ENCODE results near the gene KDM4C. TPM values are rescaled to one million over a fixed set of nuclear protein-coding genes. Genes with fewer than 3 reads are reported as not detected.

Gene KDM4C
- polyA plus RNA-seq, 1 donor (not counting 4 experiments of a cell fraction or from before 2014, with no cell fraction given): 17.2 TPM

GRCh38 chr9:7154003-7154619 lies 396.3 kb downstream of the KDM4C start:
- H3K79me2 ChIP-seq (ENCODE audit: control insufficient read depth, insufficient read depth, low read length): no peaks in the 10 kb centered on the region
- no peaks in the 10 kb centered on the region for H3K9me3 ChIP-seq (ENCODE audit: control insufficient read depth, low read depth, low read length)
- no peak overlapping the region for H3K27ac ChIP-seq (ENCODE audit: control insufficient read depth, insufficient read depth, low read length)
- DNase-seq (ENCODE audit: low read depth, low spot score) (no peak), FAIRE-seq (no peak)
- dilution Hi-C loops (cut with MboI; ENCODE audit: extremely low pct_ligation_motif_present, low sequenced_read_pairs): no loop called here
- no peak overlapping the region for H3K4me2 ChIP-seq (ENCODE audit: control insufficient read depth, extremely low read depth, insufficient read depth, low read depth, low read length)
- TF ChIP-seq CTCF (optimal IDR thresholded peaks at IDR 0.05 in 1 of 3, IDR thresholded peaks at IDR 0.05 in 1 of 3, conservative IDR thresholded peaks at IDR 0.05 in 1 of 3; ENCODE audit: extremely low read depth in 1 of 3, insufficient read depth in 2 of 3, low read length in 3 of 3) (no peak), EZH2 (IDR thresholded peaks at IDR 0.05; ENCODE audit: low read length) (no peak)
- H3K4me1 ChIP-seq (ENCODE audit: control insufficient read depth, extremely low read depth, insufficient read depth, low read length): no peaks in the 10 kb centered on the region
- H3K4me3 ChIP-seq (ENCODE audit: control insufficient read depth in 2 of 3, extremely low read depth in 1 of 3, insufficient read depth in 2 of 3, low read depth in 1 of 3, low read length in 3 of 3): no peak overlapping the region
- no peak overlapping the region for H2AFZ ChIP-seq (ENCODE audit: control insufficient read depth, low read length)
- H3K27me3 ChIP-seq (ENCODE audit: control insufficient read depth, extremely low read depth, insufficient read depth, low read length): no peaks in the 10 kb centered on the region
- H3K9ac ChIP-seq (ENCODE audit: control insufficient read depth, extremely low read depth, insufficient read depth, low read length): no peak overlapping the region
- H3K9me1 ChIP-seq (ENCODE audit: control insufficient read depth, extremely low read depth, insufficient read depth, low read length): no peaks in the 10 kb centered on the region
- H3K36me3 ChIP-seq (ENCODE audit: control insufficient read depth in 2 of 2, extremely low read depth in 1 of 2, insufficient read depth in 2 of 2, low read length in 2 of 2): peaks cover 0 to 1% of the 10 kb centered on the region in 2 experiments
- no peaks in the 10 kb centered on the region for H4K20me1 ChIP-seq (ENCODE audit: control insufficient read depth, extremely low read depth, insufficient read depth, low read length)

- Histone ChIP-seq H3K9me1 (ENCODE audit: control insufficient read depth, extremely low read depth, insufficient read depth, low read length) (no peaks in the 10 kb centered on the region), H3K4me3 (ENCODE audit: control insufficient read depth in 2 of 3, extremely low read depth in 1 of 3, insufficient read depth in 2 of 3, low read depth in 1 of 3, low read length in 3 of 3) (no peak overlapping the region), H3K27me3 (ENCODE audit: control insufficient read depth, extremely low read depth, insufficient read depth, low read length) (no peaks in the 10 kb centered on the region), H3K79me2 (ENCODE audit: control insufficient read depth, insufficient read depth, low read length) (no peaks in the 10 kb centered on the region), H3K9ac (ENCODE audit: control insufficient read depth, extremely low read depth, insufficient read depth, low read length) (no peak overlapping the region), H3K9me3 (ENCODE audit: control insufficient read depth, low read depth, low read length) (no peaks in the 10 kb centered on the region), H3K4me1 (ENCODE audit: control insufficient read depth, extremely low read depth, insufficient read depth, low read length) (no peaks in the 10 kb centered on the region), H2AFZ (ENCODE audit: control insufficient read depth, low read length) (no peak overlapping the region), H3K4me2 (ENCODE audit: control insufficient read depth, extremely low read depth, insufficient read depth, low read depth, low read length) (no peak overlapping the region), H3K27ac (ENCODE audit: control insufficient read depth, insufficient read depth, low read length) (no peak overlapping the region), H4K20me1 (ENCODE audit: control insufficient read depth, extremely low read depth, insufficient read depth, low read length) (no peaks in the 10 kb centered on the region), H3K36me3 (ENCODE audit: control insufficient read depth in 2 of 2, extremely low read depth in 1 of 2, insufficient read depth in 2 of 2, low read length in 2 of 2) (no peaks in the 10 kb centered on the region)
- TF ChIP-seq EZH2 (IDR thresholded peaks at IDR 0.05; ENCODE audit: low read length): no peak
- TF ChIP-seq CTCF (optimal IDR thresholded peaks at IDR 0.05 in 1 of 3, IDR thresholded peaks at IDR 0.05 in 1 of 3, conservative IDR thresholded peaks at IDR 0.05 in 1 of 3; ENCODE audit: extremely low read depth in 1 of 3, insufficient read depth in 2 of 3, low read length in 3 of 3): no peak
- dilution Hi-C loops (cut with MboI; ENCODE audit: extremely low pct_ligation_motif_present, low sequenced_read_pairs): no loop called here
- DNase-seq (ENCODE audit: low read depth, low spot score) (no peak), FAIRE-seq (no peak)
These were observed 396.9 kb downstream of the KDM4C start for GRCh38 chr9:7154650-7155049.
